HCT116 (cell line): Measurements from ENCODE around the gene LRATD1. TPM values are rescaled to one million over a fixed set of nuclear protein-coding genes. Genes with fewer than 3 reads are reported as not detected.

ENCODE experiments used
- ATAC-seq: fragments of 200-7000 bp; cut with Tn5 transposase; 2 replicates; pipeline ENCODE4 v1.9.1; 2020; ENCODE audit warnings: mild to moderate bottlenecking, moderate library complexity
- Bru-seq: library from RNA; stranded (reverse); fragments of 400-500 nt; gene quantifications from one replicate; lab custom pipeline; 2021; lab: Mats Ljungman, UMichigan
- BruChase-seq, 2 experiments: library from RNA; stranded (reverse); fragments of 400-500 nt; gene quantifications; one replicate each; lab custom pipeline; 2021; lab: Mats Ljungman, UMichigan
- BruUV-seq: library from RNA; stranded (reverse); fragments of 400-500 nt; replicated peaks from 2 replicates; lab custom pipeline; 2021; lab: Mats Ljungman, UMichigan
- CTCF ChIA-PET: fragments of 300-600 bp; sonication (Branson Sonifier 250); formaldehyde crosslinking; loops from one replicate; lab custom pipeline; 2021; ENCODE audit warnings: antibody characterized with exemption; lab: Charles Lee
- POLR2A ChIA-PET: fragments of 300-600, 350-600 bp; sonication (Branson Sonifier 250); formaldehyde crosslinking; loops from one replicate; lab custom pipeline; 2021; ENCODE audit warnings: antibody characterized with exemption; lab: Charles Lee
- RAD21 ChIA-PET, 2 experiments: fragments of 300-600 bp; sonication (Branson Sonifier 250); formaldehyde crosslinking; loops; one replicate each; lab custom pipeline; 2023; ENCODE audit warnings: low total read pairs in 2 of 2; ENCODE audit not compliant: uncharacterized antibody in 2 of 2, unreplicated experiment in 2 of 2, low non-redundant PET in 1 of 2; lab: Charles Lee
- DNase-seq: peaks from one replicate; pipeline ENCODE4 v3.0.0-alpha.2; 2010; ENCODE audit warnings: low read depth, low spot score
- H2AFZ ChIP-seq: fragments of 200-600 bp; shearing (Covaris generic), sonication (generic); 2 replicates; pipeline ENCODE4 v1.6.1; 2017; ENCODE audit warnings: low read depth, mixed run types, mixed read lengths, antibody characterized with exemption, low read length; ENCODE audit not compliant: poor library complexity, severe bottlenecking
- H3K27ac ChIP-seq: 2 replicates; pipeline ENCODE4 v1.5.1; 2012; ENCODE audit warnings: low read depth, low read length
- H3K27me3 ChIP-seq: fragments of 200-600 bp; sonication (generic); 2 replicates; pipeline ENCODE4 v1.6.1; 2016; ENCODE audit warnings: mixed run types, low read length, mixed read lengths; ENCODE audit not compliant: insufficient read depth
- H3K36me3 ChIP-seq, 2 experiments: fragments of 200-500 bp in 1 of 2; fragments of 200-600 bp in 1 of 2; sonication (Bioruptor generic) in 1 of 2; sonication (generic) in 1 of 2; 2 replicates each; pipeline versions ENCODE4 v1.5.1 to v1.6.1; 2014 to 2016; ENCODE audit warnings: low read length in 2 of 2, inconsistent platforms in 1 of 2, mixed read lengths in 1 of 2, mixed run types in 1 of 2; ENCODE audit not compliant: insufficient read depth in 2 of 2, control insufficient read depth in 1 of 2
- H3K4me1 ChIP-seq, 2 experiments: fragments of 200-600 bp in 1 of 2; sonication (generic) in 1 of 2; 2 replicates each; pipeline versions ENCODE4 v1.5.1 to v1.6.1; 2012 to 2017; ENCODE audit warnings: low read length in 2 of 2, inconsistent platforms in 1 of 2, mild to moderate bottlenecking in 1 of 2, mixed read lengths in 1 of 2, mixed run types in 1 of 2, moderate library complexity in 1 of 2; ENCODE audit not compliant: insufficient read depth in 2 of 2, control insufficient read depth in 1 of 2
- H3K4me2 ChIP-seq: fragments of 200-600 bp; sonication (generic); 2 replicates; pipeline ENCODE4 v1.6.1; 2017; ENCODE audit warnings: mixed run types, low read length, mixed read lengths
- H3K4me3 ChIP-seq, 2 experiments: fragments of 200-600 bp in 1 of 2; sonication (generic) in 1 of 2; replicated peaks in 1 of 2; 2 replicates each; pipeline ENCODE4 v1.5.1; 2011 to 2016; ENCODE audit warnings: low read length in 2 of 2, control low read depth in 1 of 2, low read depth in 1 of 2, mild to moderate bottlenecking in 1 of 2, mixed read lengths in 1 of 2, mixed run types in 1 of 2
- H3K79me2 ChIP-seq: fragments of 200-600 bp; sonication (generic); 2 replicates; pipeline ENCODE4 v1.6.1; 2017; ENCODE audit warnings: mild to moderate bottlenecking, mixed run types, low read length, moderate library complexity, mixed read lengths; ENCODE audit not compliant: insufficient read depth
- H3K9ac ChIP-seq: fragments of 200-600 bp; sonication (generic); 2 replicates; pipeline ENCODE4 v1.6.1; 2016; ENCODE audit warnings: low read length, mixed read lengths
- H3K9me2 ChIP-seq: fragments of 200-600 bp; sonication (generic), shearing (Covaris generic); 2 replicates; pipeline ENCODE4 v1.6.1; 2017; ENCODE audit warnings: mixed run types, mild to moderate bottlenecking, moderate library complexity; ENCODE audit not compliant: insufficient read depth
- H3K9me3 ChIP-seq, 2 experiments: fragments of 200-500 bp in 1 of 2; fragments of 200-600 bp in 1 of 2; sonication (Bioruptor generic) in 1 of 2; sonication (generic) in 1 of 2; 2 replicates each; pipeline ENCODE4 v1.6.1; 2014 to 2017; ENCODE audit warnings: low read length in 2 of 2, mixed read lengths in 2 of 2, inconsistent platforms in 1 of 2, low read depth in 1 of 2, mild to moderate bottlenecking in 1 of 2, mixed run types in 1 of 2, moderate library complexity in 1 of 2; ENCODE audit not compliant: control insufficient read depth in 1 of 2, insufficient read depth in 1 of 2
- H4K20me1 ChIP-seq: fragments of 200-600 bp; sonication (generic), shearing (Covaris generic); 2 replicates; pipeline ENCODE4 v1.6.1; 2017; ENCODE audit warnings: mixed run types, mild to moderate bottlenecking, moderate library complexity; ENCODE audit not compliant: insufficient read depth
- ATF3 ChIP-seq: IDR thresholded peaks from 2 replicates; pipeline ENCODE4 v1.6.1; 2012
- CBX3 ChIP-seq: IDR thresholded peaks from 2 replicates; pipeline ENCODE4 v1.6.1; 2012; ENCODE audit warnings: low read depth
- EZH2phosphoT487 ChIP-seq: fragments of 200-600 bp; IDR thresholded peaks from 2 replicates; pipeline ENCODE4 v1.6.1; 2018; ENCODE audit warnings: antibody characterized with exemption, borderline replicate concordance
- JUND ChIP-seq: IDR thresholded peaks from 2 replicates; pipeline ENCODE4 v1.6.1; 2012
- POLR2AphosphoS5 ChIP-seq: IDR thresholded peaks from 2 replicates; pipeline ENCODE4 v1.6.1; 2011; ENCODE audit warnings: mild to moderate bottlenecking, low read depth, low read length, moderate library complexity
- RAD21 ChIP-seq: IDR thresholded peaks from 2 replicates; pipeline ENCODE4 v1.6.1; 2012; ENCODE audit warnings: low read depth, mild to moderate bottlenecking
- TCF7L2 ChIP-seq: IDR thresholded peaks from 2 replicates; pipeline ENCODE4 v1.7.0; 2011; ENCODE audit warnings: borderline replicate concordance, inconsistent platforms; ENCODE audit not compliant: insufficient read depth, insufficient read length; ENCODE audit errors: extremely low read depth
- YY1 ChIP-seq: IDR thresholded peaks from 2 replicates; pipeline ENCODE4 v1.6.1; 2011; ENCODE audit warnings: low read length, low read depth, moderate library complexity, mild to moderate bottlenecking; ENCODE audit not compliant: insufficient replicate concordance; ENCODE audit errors: extremely low read depth
- ZNF274 ChIP-seq: fragments of 200-500 bp; sonication (Bioruptor generic); IDR thresholded peaks from 2 replicates; pipeline ENCODE4 v1.6.1; 2014; ENCODE audit warnings: mild to moderate bottlenecking, low read depth, low read length, inconsistent platforms
- intact Hi-C: fragments of 100-400 bp; cut with micrococcal nuclease; formaldehyde crosslinking; loops from 2 replicates; pipeline ENCODE4 v1.10.0; 2022
- long read RNA-seq: library from polyadenylated mRNA; unstranded; transcript quantifications from one replicate; pipeline ENCODE4 v2.0.0, GENCODE V29; 2021; ENCODE audit not compliant: unreplicated experiment
- polyA plus RNA-seq: library from polyadenylated mRNA; unstranded; fragments of >200 nt; gene quantifications from 2 replicates; pipeline ENCODE4 v1.2.1, GENCODE V29; 2012; ENCODE audit warnings: missing spikeins
- total RNA-seq: library from RNA; stranded (reverse); gene quantifications from one replicate; pipeline ENCODE4 v1.2.1, GENCODE V29; 2021; ENCODE audit not compliant: unreplicated experiment

The LRATD1 gene
- 0.07 TPM for total RNA-seq
- not detected in 2 replicates for polyA plus RNA-seq
- Bru-seq, nascent RNA, result percentile 9 among the genes with signal in this experiment
- BruChase-seq, experiment 1, labeled RNA remaining after a 6-hour chase, result percentile 9 among the genes with signal in this experiment
- not detected for BruChase-seq, experiment 2, labeled RNA remaining after a 2-hour chase
- long read RNA-seq, result 0 reads

GRCh38 chr2:14632133-14632936 lies at the start of gene LRATD1:
TSS of gene LRATD1 (plus strand) at chr2:14632717. CDS start at chr2:14633980, 1,263 bp downstream.
- no peaks in the 10 kb centered on the region for H3K79me2 ChIP-seq
- DNase-seq (no peak), ATAC-seq (no peak)
- H3K4me3 ChIP-seq, result no peak within 1 kb of the TSS
- H3K36me3 ChIP-seq, result no peaks in the 10 kb centered on the region
- H2AFZ ChIP-seq, result no peak within 1 kb of the TSS
- no TSS peak for BruUV-seq
- RAD21 ChIA-PET, result no interaction called here
- intact Hi-C loops, result no loop called here
- POLR2A ChIA-PET, result no interaction called here
- H4K20me1 ChIP-seq, result no peaks in the 10 kb centered on the region
- no peak within 1 kb of the TSS for H3K9ac ChIP-seq
- no peak for TF ChIP-seq RAD21
- no peak within 1 kb of the TSS for H3K27ac ChIP-seq
- no peaks in the 10 kb centered on the region for H3K4me1 ChIP-seq
- H3K9me3 ChIP-seq, result peaks cover 0 to 1% of the 10 kb centered on the region in 2 experiments; a peak in 2 of 4 replicates
- CTCF ChIA-PET, result no interaction called here
- no peak within 1 kb of the TSS for H3K4me2 ChIP-seq
- no peaks in the 10 kb centered on the region for H3K9me2 ChIP-seq
- no peaks in the 10 kb centered on the region for H3K27me3 ChIP-seq

GRCh38 chr2:14583059-14583458 lies 49.5 kb upstream of the LRATD1 start:
- TF ChIP-seq ZNF274, result no peak
- no peak for TF ChIP-seq RAD21
- TF ChIP-seq ATF3, result no peak
- TF ChIP-seq CBX3, result no peak
- no peak for TF ChIP-seq JUND
- no peak for TF ChIP-seq YY1
- no peak for TF ChIP-seq EZH2phosphoT487
- no peak for TF ChIP-seq TCF7L2
- TF ChIP-seq POLR2AphosphoS5, result no peak
- Histone ChIP-seq H3K4me3 (no peak overlapping the region), H3K9me3 (peaks cover 10 to 12% of the 10 kb centered on the region in 2 experiments; a peak in 2 of 4 replicates), H3K4me1 (no peaks in the 10 kb centered on the region), H3K9me2 (no peaks in the 10 kb centered on the region), H2AFZ (no peak overlapping the region), H3K27ac (no peak overlapping the region), H3K36me3 (no peaks in the 10 kb centered on the region), H3K9ac (no peak overlapping the region), H3K79me2 (no peaks in the 10 kb centered on the region), H4K20me1 (no peaks in the 10 kb centered on the region), H3K4me2 (no peak overlapping the region), H3K27me3 (no peaks in the 10 kb centered on the region)
- BruUV-seq, result no TSS peak
- no peak for DNase-seq
- ATAC-seq, result no peak
- CTCF ChIA-PET, result no interaction called here
- intact Hi-C loops, result no loop called here
- RAD21 ChIA-PET, result no interaction called here
- POLR2A ChIA-PET, result no interaction called here
